ENCODE measurements around the gene NRAP. TPM values are rescaled to one million over a fixed set of nuclear protein-coding genes. Genes with fewer than 3 reads are reported as not detected.

Gene NRAP
- total and polyA plus RNA-seq, 2 of the 4 experiments (the other 2 are of a cell fraction), result not detected

DNA sequence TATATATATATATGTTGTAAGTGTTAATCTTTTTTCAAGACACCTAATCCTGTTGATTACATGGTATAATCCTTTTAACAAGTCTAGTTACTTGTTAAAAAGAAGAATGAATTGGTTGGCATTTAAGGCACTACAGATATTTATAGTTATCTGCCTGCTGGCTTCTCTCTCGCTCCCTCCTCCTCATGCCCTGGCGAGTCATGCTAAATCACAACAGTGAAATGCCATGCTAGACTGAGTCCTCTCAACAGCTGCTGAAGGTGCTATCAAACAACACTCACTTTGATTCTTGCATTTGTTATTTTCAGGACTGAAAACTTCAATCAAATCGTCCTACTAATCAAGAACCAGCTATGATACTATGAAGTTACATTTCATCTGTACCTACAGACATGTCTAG, 15.4 kb downstream of the NRAP start:
- in situ Hi-C loops (cut with MboI; ENCODE audit: low sequenced_read_pairs), result no loop called here

More for the DNA sequence above, 15.4 kb downstream of the NRAP start:
- no peak overlapping the region for H3K9ac ChIP-seq (ENCODE audit: low read depth, low read length)
- no peak overlapping the region for H3K4me2 ChIP-seq (ENCODE audit: low read depth, low read length)
- no peak overlapping the region for H3K56ac ChIP-seq (ENCODE audit: extremely low read depth, insufficient read depth, low read length)
- 0 out of 2 replicates have a peak, but pooled peaks cover 3% of the 10 kb centered on the region for H3K4me1 ChIP-seq (ENCODE audit: control insufficient read depth, insufficient read depth, low read length)
- CTCF ChIA-PET, result no interaction called here
- H3K27ac ChIP-seq (ENCODE audit: insufficient read depth, low read length), result no peak overlapping the region
- no peak overlapping the region for H3K23ac ChIP-seq (ENCODE audit: low read depth, low read length)
- H3K4ac ChIP-seq (ENCODE audit: low read depth, low read length), result no peak overlapping the region
- no peak overlapping the region for H2BK15ac ChIP-seq (ENCODE audit: low read depth, low read length)
- DNase-seq (no peak), ATAC-seq (ENCODE audit: low read depth) (no peak)
- no peak overlapping the region for H2BK5ac ChIP-seq (ENCODE audit: low read depth, low read length, poor library complexity, severe bottlenecking)
- H3K9me1 ChIP-seq (ENCODE audit: insufficient read depth, low read length), result no peaks in the 10 kb centered on the region
- 47% methylated on average over 2 of the region's 3 CpGs; no CpG with 5 or more reads in 1 of the 2 experiments for WGBS, 2 experiments (ENCODE audit: extremely low coverage in 2 of 2, insufficient read length in 1 of 2)
- dilution Hi-C loops (cut with HindIII; ENCODE audit: low sequenced_read_pairs, unreplicated experiment), result no loop called here
- H3K27me3 ChIP-seq (ENCODE audit: control insufficient read depth, insufficient read depth, low read length), result peaks cover 24% of the 10 kb centered on the region
- H3K4me3 ChIP-seq (ENCODE audit: insufficient read depth, low read depth, low read length), result no peak overlapping the region
- no peak overlapping the region for H3K18ac ChIP-seq (ENCODE audit: low read depth, low read length)
- no peak overlapping the region for H4K5ac ChIP-seq (ENCODE audit: low read depth, low read length)
- H2BK120ac ChIP-seq (ENCODE audit: low read depth, low read length), result no peak overlapping the region
- no peak overlapping the region for H2AK5ac ChIP-seq (ENCODE audit: low read depth, low read length)
- H3K36me3 ChIP-seq (ENCODE audit: control insufficient read depth, insufficient read depth, low read length), result no peaks in the 10 kb centered on the region
- H3K9me3 ChIP-seq (ENCODE audit: control insufficient read depth, insufficient read depth, low read length), result no peaks in the 10 kb centered on the region
- no peak overlapping the region for H2AK9ac ChIP-seq (replicated peaks; ENCODE audit: low read depth, low read length, poor library complexity)
- TF ChIP-seq BHLHE40 (IDR thresholded peaks at IDR 0.05; ENCODE audit: low read depth, low read length), result no peak
- no peak for TF ChIP-seq CEBPB (IDR thresholded peaks at IDR 0.05; ENCODE audit: low read depth, low read length)
- TF ChIP-seq MAZ (IDR thresholded peaks at IDR 0.05; ENCODE audit: borderline replicate concordance, low read depth, low read length), result no peak
- TF ChIP-seq RFX5 (IDR thresholded peaks at IDR 0.05; ENCODE audit: low read depth, low read length), result no peak
- TF ChIP-seq USF2 (IDR thresholded peaks at IDR 0.05; ENCODE audit: low read depth, low read length), result no peak
- no peak for TF ChIP-seq MXI1 (IDR thresholded peaks at IDR 0.05; ENCODE audit: borderline replicate concordance, low read depth, low read length)
- no peak for TF ChIP-seq POLR2A (IDR thresholded peaks at IDR 0.05; ENCODE audit: low read depth, low read length)
- TF ChIP-seq NFE2L2 (IDR thresholded peaks at IDR 0.05; ENCODE audit: low read depth, low read length), result no peak
- TF ChIP-seq MAFK (IDR thresholded peaks at IDR 0.05; ENCODE audit: low read depth, low read length), result no peak
- TF ChIP-seq, protein P1, sequence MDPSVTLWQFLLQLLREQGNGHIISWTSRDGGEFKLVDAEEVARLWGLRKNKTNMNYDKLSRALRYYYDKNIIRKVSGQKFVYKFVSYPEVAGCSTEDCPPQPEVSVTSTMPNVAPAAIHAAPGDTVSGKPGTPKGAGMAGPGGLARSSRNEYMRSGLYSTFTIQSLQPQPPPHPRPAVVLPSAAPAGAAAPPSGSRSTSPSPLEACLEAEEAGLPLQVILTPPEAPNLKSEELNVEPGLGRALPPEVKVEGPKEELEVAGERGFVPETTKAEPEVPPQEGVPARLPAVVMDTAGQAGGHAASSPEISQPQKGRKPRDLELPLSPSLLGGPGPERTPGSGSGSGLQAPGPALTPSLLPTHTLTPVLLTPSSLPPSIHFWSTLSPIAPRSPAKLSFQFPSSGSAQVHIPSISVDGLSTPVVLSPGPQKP (IDR thresholded peaks at IDR 0.05; ENCODE audit: borderline replicate concordance, low read depth, low read length), result no peak
- H2BK20ac ChIP-seq (ENCODE audit: low read depth, low read length), result no peak overlapping the region
- POLR2A ChIA-PET (ENCODE audit: unreplicated experiment), result no interaction called here
- no peak overlapping the region for H3K14ac ChIP-seq (replicated peaks; ENCODE audit: low read depth, low read length)
- H2AFZ ChIP-seq (replicated peaks; ENCODE audit: low read length, poor library complexity), result no peak overlapping the region
- H4K91ac ChIP-seq (ENCODE audit: insufficient read depth, low read depth, low read length), result no peak overlapping the region
- intact Hi-C loops (cut with micrococcal nuclease), result no loop called here
- H4K8ac ChIP-seq (ENCODE audit: low read depth in 2 of 2, low read length in 2 of 2), result no peak overlapping the region
- no peaks in the 10 kb centered on the region for H3K79me1 ChIP-seq (ENCODE audit: low read depth in 1 of 2, low read length in 2 of 2)
- no peaks in the 10 kb centered on the region for H4K20me1 ChIP-seq (ENCODE audit: insufficient read depth, low read length)
- BruUV-seq (replicated peaks), result no TSS peak
